HG02610 (cell line): ENCODE results near the gene IFNG.

Experiments used
- ATAC-seq: cut with Tn5 transposase; IDR thresholded peaks from one replicate; pipeline ENCODE4 v1.9.1; 2021; ENCODE audit warnings: mild to moderate bottlenecking, moderate library complexity; ENCODE audit not compliant: unreplicated experiment

IFNG gene

DNA sequence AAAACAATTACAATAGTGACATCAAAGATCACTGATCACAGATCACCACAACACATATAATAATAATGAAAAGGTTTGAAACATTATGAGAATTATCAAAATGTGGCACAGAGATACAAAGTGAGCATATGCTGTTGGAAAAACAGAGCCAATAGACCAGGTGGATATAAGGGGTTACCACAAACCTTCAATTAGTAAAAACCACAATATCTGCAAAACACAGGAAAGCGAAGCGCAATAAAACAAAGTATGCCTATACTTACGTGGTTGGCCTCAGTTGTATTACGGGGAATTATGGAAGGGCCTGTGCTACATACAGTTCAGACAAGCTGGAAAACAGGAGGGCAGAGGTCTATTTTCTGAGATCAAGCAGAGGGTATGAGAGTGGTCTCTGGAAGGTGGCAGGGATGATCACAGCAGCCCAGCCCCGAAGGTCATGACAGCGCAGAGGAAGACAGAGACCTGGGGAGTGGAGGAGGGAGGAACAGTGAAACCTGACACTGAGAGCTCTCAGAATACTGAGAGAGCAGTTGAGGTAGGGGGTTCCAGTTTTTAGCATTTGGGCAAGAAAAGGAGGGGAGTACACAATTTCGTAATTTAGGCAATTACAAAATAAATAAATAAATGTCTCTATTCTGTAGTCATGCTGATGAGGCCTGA is 41.3 kb downstream of the IFNG start:
- ATAC-seq, result no peak

DNA sequence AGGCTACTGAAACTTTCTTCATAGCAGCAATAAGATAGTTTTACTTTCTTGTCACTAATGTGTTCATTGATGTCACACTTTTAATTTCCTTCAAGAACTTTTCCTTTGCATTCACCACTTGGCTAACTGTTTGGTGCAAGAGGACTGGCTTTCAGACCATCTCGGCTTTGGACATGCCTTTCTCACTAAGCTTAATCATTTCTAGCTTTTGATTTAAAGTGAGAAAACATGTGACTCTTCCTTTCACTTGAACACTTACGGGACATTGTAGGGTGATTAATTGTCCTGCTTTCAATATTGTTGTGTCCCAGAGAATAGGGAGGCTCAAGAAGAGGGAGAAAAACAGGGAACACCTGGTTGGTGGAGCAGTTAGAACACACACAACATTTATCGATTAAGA is 41.9 kb downstream of the IFNG start:
- no peak for ATAC-seq

DNA sequence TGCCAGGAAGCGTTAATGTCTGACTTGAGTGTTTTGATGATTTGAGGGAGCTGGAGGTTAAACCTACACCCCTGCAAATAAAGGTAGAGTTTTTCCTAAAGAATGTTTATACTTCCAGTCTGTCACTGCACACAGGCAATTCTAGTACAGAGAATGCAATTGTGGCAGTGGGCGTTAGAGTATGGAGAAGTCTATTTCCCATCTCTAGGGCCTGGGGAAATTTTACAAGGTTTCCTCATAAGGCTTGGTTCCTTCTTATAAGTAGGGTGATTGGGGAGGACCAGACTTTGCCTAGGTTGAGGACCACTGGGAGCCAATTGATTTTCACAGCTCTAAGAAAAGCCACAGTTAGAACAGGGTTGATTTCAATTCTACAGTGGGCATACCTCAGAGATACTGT is 44.3 kb downstream of the IFNG start:
- ATAC-seq, result no peak

DNA sequence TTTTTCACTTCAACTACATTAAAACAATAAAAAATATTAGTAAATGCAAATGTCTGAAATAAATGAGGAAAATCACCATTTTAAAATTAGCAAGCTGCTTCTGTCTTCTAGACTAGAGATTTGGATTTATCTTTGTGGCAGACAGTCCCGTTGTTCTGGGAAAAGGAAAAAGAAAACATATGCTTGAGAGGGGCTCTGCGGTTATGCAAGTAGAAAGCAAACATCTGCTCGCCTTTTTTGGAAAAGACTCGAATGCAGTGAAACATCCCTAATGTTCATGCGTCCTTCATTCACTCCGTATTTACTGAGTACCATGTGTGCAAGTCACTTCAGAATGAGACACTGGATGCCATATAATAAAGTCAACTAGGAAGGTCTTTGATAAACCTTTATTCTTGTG is 44.9 kb downstream of the IFNG start:
- no peak for ATAC-seq

DNA sequence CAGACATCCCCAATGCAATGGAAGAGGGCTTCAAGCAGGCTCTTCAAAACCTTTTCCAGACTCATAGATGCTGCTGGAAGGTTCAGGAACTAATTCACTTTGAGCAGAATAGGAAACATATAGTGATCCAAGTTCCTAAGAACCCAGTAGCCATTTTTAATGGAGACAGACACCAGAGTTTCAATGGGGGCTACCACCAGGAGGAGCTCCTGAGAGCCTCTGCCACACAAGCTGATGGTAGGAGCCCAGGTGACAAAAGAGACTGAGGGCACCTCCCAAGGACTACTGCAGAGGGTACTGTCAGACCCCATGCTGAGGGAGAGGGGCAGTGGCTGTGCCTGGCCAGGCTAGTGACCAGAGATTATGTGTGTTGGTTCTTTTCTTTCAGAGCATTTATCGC is 45.9 kb downstream of the IFNG start:
- no peak for ATAC-seq

DNA sequence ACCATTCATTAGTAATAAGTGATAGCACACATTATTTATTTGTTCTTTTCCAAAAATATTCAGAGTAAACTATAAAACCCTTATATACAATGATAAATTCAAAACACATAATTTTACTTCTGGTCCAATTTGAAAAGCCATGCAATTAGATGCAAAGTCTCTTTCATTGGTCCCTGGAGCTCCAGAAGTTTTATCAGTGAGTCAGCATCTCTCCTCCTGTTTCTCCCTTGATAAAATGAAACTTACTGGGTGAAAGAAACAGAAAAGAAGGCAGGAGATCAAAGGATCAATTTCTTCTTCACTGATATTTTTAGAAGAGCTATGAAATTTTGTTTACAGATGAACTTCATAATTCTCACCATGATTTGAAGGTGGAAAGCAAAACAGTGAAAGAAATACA is 47.5 kb downstream of the IFNG start:
- no peak for ATAC-seq

DNA sequence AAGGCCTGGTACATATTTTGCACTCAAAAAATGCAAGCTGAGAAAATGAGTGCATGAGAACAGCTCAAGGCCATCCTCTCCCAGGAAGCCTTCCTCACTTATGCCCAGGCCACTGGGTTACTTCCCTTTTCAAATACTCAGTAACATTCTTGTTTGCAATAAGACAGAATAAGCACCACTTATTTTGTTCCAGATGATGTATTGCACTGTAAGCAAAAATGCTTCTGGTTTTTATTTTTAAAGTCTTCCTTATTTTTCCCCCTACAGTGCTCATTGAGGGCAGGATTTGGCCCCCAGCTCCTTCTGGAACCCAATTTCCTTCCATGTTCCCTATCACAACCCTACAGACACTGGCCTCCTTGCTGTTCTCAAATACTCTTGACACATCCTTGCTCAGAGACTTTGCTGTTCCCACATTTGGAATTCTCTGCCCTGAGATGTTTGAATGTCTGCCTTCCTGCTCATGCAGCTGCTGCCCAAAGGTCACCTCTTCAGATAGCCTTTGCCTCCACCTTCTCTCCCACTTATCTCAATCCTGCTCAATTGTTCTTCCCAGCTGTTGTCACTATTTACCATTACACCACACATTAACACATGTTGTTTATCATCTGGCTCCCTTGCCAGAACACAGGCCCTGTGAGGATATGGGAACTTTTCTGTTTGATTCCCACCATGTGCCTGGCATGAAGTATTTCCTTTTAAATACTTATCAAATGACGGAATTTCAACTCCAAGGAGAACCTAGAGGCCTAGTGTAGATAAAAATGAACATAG is 49.9 kb downstream of the IFNG start:
- ATAC-seq, result no peak

DNA sequence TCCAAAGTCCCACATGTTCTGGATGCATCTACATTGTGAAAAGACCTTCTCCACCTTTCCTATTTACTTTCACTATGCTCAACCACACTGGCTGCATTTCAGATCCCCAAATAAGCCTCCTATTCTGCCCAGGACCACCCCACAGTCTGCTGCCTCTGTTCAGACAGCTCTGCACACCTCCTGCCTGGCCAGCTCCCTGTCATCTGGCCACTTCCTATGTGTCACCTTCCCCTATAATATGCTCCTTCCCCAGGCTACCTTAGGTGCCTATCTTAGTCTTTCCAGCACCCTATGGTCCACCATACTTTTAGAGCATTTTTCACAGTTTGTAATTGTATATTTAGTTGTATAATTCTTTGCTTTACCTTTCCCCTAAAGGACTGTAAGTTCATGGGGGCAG is 50.5 kb downstream of the IFNG start:
- ATAC-seq, result no peak

DNA sequence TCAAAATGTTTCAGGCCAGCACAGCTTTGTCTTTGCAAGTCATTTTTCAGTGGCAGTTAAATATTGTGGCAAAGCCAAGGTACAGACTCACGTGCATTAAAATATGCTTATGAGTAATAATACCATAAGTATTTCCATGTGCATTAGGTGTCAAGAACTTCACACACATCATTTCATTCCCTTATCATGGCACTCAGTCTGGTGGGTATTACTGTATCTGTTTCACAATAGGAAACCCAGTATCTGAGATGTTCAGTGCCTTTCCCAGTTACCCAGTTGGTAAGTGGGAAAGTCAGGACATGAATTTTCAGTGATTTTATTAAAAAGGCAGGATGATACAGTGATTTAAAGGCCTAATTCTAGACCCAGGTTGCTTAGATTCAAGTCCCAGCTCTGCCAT is 52.9 kb downstream of the IFNG start:
- ATAC-seq, result no peak

DNA sequence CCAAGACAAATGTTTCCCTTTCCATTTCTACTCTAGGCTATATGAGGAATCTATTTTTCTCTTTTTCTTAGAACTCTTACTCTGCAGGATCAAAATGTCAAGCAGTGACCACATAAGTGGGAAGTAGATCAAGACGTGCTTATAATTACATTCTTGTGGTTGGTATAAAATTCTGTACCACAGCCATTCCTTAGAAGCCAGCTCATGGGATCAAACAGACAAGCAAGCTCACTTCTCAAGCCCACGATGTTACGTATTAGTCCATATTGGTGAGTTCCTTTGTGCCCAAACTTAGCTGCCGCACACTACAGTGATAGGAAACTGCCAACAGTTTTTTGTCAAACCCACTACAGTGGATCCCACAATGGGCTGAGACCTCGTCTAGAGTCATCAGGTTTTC is 53.4 kb downstream of the IFNG start:
- ATAC-seq, result no peak
